ENCODE results near the gene GABRE.

Gene GABRE

DNA sequence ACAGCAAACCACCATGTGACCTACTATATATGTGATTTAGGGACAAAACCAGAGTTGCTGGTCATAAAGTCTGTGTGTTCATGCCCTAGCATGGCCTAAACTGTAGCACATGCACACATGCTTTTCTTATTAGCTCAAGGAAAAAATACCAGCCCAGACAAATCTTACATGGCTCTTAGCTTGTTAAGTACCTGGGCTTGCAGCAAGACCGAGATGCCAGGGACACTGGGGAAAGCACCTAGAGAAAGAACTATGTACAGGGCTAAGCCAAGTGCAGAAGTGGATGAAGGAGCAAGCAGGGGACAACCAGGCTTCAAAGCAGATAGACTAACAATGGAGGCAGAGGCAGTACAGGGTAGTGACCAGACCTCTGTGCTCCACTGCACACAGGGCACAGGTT, 3.4 kb upstream of the GABRE start:
- Mint-ChIP-seq H3K27ac (no peak overlapping the region), H3K4me3 (no peak overlapping the region), H3K36me3 (ENCODE audit: low read depth) (no peaks in the 10 kb centered on the region), H3K27me3 (ENCODE audit: low read depth) (peaks cover 18% of the 10 kb centered on the region), H3K9me3 (no peaks in the 10 kb centered on the region), H3K4me1 (ENCODE audit: low read depth) (no peaks in the 10 kb centered on the region)

- Mint-ChIP-seq H3K4me3 (no peak overlapping the region), H3K27me3 (ENCODE audit: low read depth) (peaks cover 26% of the 10 kb centered on the region), H3K36me3 (ENCODE audit: low read depth) (no peaks in the 10 kb centered on the region), H3K4me1 (ENCODE audit: low read depth) (no peaks in the 10 kb centered on the region), H3K27ac (no peak overlapping the region), H3K9me3 (no peaks in the 10 kb centered on the region)
Measured at GRCh38 chrX:151977009-151977408, 2.5 kb upstream of the GABRE start.

DNA sequence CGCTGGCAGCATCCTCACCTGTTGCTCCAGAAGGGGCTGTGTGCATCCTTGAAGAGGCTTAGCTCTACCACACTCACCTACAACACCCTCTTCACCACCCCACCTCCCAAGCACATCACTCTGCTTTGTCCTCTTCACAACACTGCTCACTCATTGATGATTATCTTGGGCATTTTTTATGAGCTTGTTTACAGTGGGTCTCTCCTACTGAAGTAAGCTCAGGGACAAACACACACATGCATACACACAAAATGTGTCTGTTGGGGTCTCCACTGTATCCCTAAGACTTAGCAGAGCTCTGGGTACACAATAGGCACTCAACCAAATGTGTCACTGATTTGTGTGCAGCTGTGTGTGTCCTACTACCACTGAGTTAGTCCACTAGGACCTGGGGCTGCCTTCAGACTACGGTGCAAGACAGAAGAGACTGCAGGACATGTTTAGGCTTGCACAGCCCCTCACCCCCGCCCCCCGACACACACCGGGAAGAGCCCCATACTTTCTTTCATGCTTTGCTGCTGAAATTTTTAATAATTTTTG, 1.3 kb upstream of the GABRE start:
- Mint-ChIP-seq H3K27ac (no peak overlapping the region), H3K4me1 (ENCODE audit: low read depth) (no peaks in the 10 kb centered on the region), H3K27me3 (ENCODE audit: low read depth) (peaks cover 26% of the 10 kb centered on the region), H3K4me3 (no peak overlapping the region), H3K9me3 (no peaks in the 10 kb centered on the region), H3K36me3 (ENCODE audit: low read depth) (no peaks in the 10 kb centered on the region)

GRCh38 chrX:151975228-151975593, 735 bp upstream of the GABRE start:
- peaks cover 26% of the 10 kb centered on the region for H3K27me3 Mint-ChIP-seq (ENCODE audit: low read depth)
- H3K4me3 Mint-ChIP-seq, result no peak overlapping the region
- no peaks in the 10 kb centered on the region for H3K36me3 Mint-ChIP-seq (ENCODE audit: low read depth)
- H3K4me1 Mint-ChIP-seq (ENCODE audit: low read depth), result no peaks in the 10 kb centered on the region
- no peak overlapping the region for H3K27ac Mint-ChIP-seq
- no peaks in the 10 kb centered on the region for H3K9me3 Mint-ChIP-seq

- H3K27ac Mint-ChIP-seq, result no peak overlapping the region
- no peaks in the 10 kb centered on the region for H3K4me1 Mint-ChIP-seq (ENCODE audit: low read depth)
- H3K36me3 Mint-ChIP-seq (ENCODE audit: low read depth), result no peaks in the 10 kb centered on the region
- H3K27me3 Mint-ChIP-seq (ENCODE audit: low read depth), result peaks cover 26% of the 10 kb centered on the region
- no peak overlapping the region for H3K4me3 Mint-ChIP-seq
- H3K9me3 Mint-ChIP-seq, result no peaks in the 10 kb centered on the region
Measured at GRCh38 chrX:151973851-151974335, 583 bp downstream of the GABRE start.

DNA sequence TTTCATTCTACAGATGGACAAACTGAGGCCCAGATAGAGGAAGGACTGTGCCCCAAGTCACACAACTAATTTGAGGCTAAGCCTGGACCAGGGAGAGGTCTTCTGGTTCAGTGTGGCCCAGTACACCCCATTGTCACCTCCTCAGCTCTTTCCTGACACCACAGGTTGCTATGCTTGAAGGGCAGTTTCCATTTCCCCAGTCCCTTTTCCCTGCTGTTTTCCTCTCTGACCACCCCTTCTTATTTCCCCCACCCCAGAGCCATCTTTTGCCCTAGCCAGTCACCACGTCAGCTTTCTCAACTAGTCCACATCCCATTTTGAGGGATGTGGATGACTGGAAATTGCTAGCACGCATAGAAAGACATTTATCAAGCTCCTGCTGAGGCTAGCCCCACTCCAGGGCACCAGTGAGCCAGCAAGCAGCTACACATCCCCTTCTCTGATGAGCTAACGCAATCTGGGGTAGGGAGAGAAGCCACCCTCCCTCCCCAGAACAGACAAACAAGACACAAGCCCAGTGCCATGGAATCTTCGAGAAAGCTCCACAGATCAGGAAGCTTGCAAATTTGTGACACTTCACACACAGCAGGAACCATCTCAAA, 1.3 kb downstream of the GABRE start:
- Mint-ChIP-seq H3K27ac (no peak overlapping the region), H3K4me3 (no peak overlapping the region), H3K9me3 (no peaks in the 10 kb centered on the region), H3K27me3 (ENCODE audit: low read depth) (peaks cover 26% of the 10 kb centered on the region), H3K4me1 (ENCODE audit: low read depth) (no peaks in the 10 kb centered on the region), H3K36me3 (ENCODE audit: low read depth) (no peaks in the 10 kb centered on the region)

DNA sequence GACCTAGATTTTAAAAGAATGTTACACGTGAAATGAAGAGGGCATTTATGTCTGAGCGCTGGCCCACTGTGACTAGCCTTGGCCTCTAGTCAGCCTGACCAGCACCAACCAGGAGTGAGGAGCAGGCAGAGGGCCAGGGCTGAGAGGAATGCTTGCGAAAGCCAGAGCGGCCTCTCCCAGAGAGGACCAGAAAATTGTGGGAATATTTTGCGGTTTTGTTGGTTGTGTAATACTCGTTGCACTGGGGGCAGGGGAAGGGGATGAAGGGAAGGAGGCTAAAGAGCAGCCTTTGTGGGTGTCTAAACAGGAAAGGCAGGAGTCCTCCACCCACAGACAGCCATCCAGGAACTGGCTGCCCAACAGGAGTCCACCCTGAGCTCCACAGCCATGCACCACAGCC, 3.8 kb downstream of the GABRE start:
- Mint-ChIP-seq H3K4me1 (ENCODE audit: low read depth) (no peaks in the 10 kb centered on the region), H3K4me3 (no peak overlapping the region), H3K27me3 (ENCODE audit: low read depth) (peaks cover 23% of the 10 kb centered on the region), H3K27ac (no peak overlapping the region), H3K9me3 (no peaks in the 10 kb centered on the region), H3K36me3 (ENCODE audit: low read depth) (no peaks in the 10 kb centered on the region)

DNA sequence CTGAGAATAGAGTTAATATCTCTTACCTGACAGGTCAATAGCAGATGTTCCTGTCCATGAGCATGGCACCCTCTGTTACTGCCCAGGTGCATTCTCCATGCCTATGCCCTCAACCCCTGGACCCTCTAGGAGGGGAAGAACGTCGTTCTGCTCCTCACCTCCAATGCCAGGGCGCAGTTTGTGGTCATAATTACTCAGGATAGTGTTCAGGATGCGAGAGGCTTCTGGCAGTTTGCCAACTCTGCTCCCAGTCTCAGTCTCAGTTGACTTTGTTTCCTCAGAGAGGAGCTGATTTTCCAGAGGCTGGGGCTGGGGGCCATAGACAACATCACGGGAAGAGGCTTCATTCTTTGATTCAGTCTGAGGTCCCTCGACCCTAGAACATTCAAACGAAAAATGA, 4.4 kb downstream of the GABRE start:
- Mint-ChIP-seq H3K9me3 (no peaks in the 10 kb centered on the region), H3K27me3 (ENCODE audit: low read depth) (peaks cover 19% of the 10 kb centered on the region), H3K4me3 (no peak overlapping the region), H3K27ac (no peak overlapping the region), H3K4me1 (ENCODE audit: low read depth) (no peaks in the 10 kb centered on the region), H3K36me3 (ENCODE audit: low read depth) (no peaks in the 10 kb centered on the region)

DNA sequence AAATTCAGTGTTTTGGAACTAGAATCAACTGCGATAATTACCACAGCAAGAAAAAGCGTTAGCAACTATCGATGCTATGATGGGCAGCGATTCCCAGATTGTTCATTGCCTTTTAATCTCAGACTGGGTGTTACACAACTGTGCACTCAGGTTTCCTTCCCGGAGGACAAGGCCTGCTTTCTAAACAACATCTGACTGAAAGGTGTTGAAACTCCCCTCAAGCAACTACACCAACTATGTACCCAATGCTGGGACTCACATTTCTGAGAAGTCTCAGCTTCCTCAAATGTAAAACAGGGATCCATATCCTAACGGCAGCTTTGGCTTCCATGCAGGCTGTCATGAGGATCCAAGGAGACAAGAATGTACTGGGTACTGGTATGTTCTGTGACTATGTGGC, 8.2 kb downstream of the GABRE start:
- Mint-ChIP-seq H3K27me3 (ENCODE audit: low read depth) (no peaks in the 10 kb centered on the region), H3K27ac (no peak overlapping the region), H3K9me3 (no peaks in the 10 kb centered on the region), H3K4me1 (ENCODE audit: low read depth) (no peaks in the 10 kb centered on the region), H3K36me3 (ENCODE audit: low read depth) (no peaks in the 10 kb centered on the region), H3K4me3 (no peak overlapping the region)

DNA sequence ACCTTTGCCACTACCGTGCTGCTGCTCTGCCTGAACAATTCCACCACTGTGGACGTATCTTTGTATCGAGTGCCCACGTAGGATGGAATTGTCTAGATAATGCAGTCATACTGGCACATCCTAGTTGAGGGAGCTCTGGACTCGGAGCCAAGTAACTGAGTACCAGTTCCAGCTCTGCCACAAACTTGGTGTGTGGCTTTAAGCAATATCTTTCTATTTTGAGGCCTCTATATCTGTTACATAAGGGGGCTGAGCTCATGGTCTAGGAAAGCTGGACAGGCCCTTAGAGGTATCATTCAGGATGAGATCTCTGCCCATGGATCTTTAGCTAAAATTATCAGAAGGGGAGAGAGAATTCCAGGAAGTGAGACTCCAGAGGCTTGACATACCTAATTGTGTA, 12.4 kb downstream of the GABRE start:
- Mint-ChIP-seq H3K36me3 (ENCODE audit: low read depth) (no peaks in the 10 kb centered on the region), H3K9me3 (no peaks in the 10 kb centered on the region), H3K4me3 (no peak overlapping the region), H3K27me3 (ENCODE audit: low read depth) (no peaks in the 10 kb centered on the region), H3K4me1 (ENCODE audit: low read depth) (no peaks in the 10 kb centered on the region), H3K27ac (no peak overlapping the region)

- Mint-ChIP-seq H3K36me3 (ENCODE audit: low read depth) (no peaks in the 10 kb centered on the region), H3K9me3 (no peaks in the 10 kb centered on the region), H3K27me3 (ENCODE audit: low read depth) (no peaks in the 10 kb centered on the region), H3K4me3 (no peak overlapping the region), H3K27ac (no peak overlapping the region), H3K4me1 (ENCODE audit: low read depth) (no peaks in the 10 kb centered on the region)
Measured at GRCh38 chrX:151958101-151958500, 16.4 kb downstream of the GABRE start.

GRCh38 chrX:151954730-151955129, 19.7 kb downstream of the GABRE start:
- H3K9me3 Mint-ChIP-seq, result no peaks in the 10 kb centered on the region
- H3K4me3 Mint-ChIP-seq, result no peak overlapping the region
- no peaks in the 10 kb centered on the region for H3K27me3 Mint-ChIP-seq (ENCODE audit: low read depth)
- H3K36me3 Mint-ChIP-seq (ENCODE audit: low read depth), result no peaks in the 10 kb centered on the region
- no peaks in the 10 kb centered on the region for H3K4me1 Mint-ChIP-seq (ENCODE audit: low read depth)
- H3K27ac Mint-ChIP-seq, result no peak overlapping the region

GRCh38 chrX:151938172-151938571, 36.3 kb downstream of the GABRE start:
- no peak overlapping the region for H3K4me3 Mint-ChIP-seq
- H3K9me3 Mint-ChIP-seq, result no peaks in the 10 kb centered on the region
- H3K27me3 Mint-ChIP-seq (ENCODE audit: low read depth), result no peaks in the 10 kb centered on the region
- no peak overlapping the region for H3K27ac Mint-ChIP-seq
- H3K4me1 Mint-ChIP-seq (ENCODE audit: low read depth), result no peaks in the 10 kb centered on the region
- H3K36me3 Mint-ChIP-seq (ENCODE audit: low read depth), result no peaks in the 10 kb centered on the region

- Mint-ChIP-seq H3K4me3 (no peak overlapping the region), H3K36me3 (ENCODE audit: low read depth) (no peaks in the 10 kb centered on the region), H3K4me1 (ENCODE audit: low read depth) (no peaks in the 10 kb centered on the region), H3K9me3 (no peaks in the 10 kb centered on the region), H3K27ac (no peak overlapping the region), H3K27me3 (ENCODE audit: low read depth) (no peaks in the 10 kb centered on the region)
Measured at GRCh38 chrX:151935358-151935757, 39.1 kb downstream of the GABRE start.

- Mint-ChIP-seq H3K27me3 (ENCODE audit: low read depth) (no peaks in the 10 kb centered on the region), H3K36me3 (ENCODE audit: low read depth) (no peaks in the 10 kb centered on the region), H3K4me1 (ENCODE audit: low read depth) (no peaks in the 10 kb centered on the region), H3K9me3 (no peaks in the 10 kb centered on the region), H3K4me3 (no peak overlapping the region), H3K27ac (no peak overlapping the region)
Measured at GRCh38 chrX:151929126-151929525, 45.4 kb downstream of the GABRE start.

DNA sequence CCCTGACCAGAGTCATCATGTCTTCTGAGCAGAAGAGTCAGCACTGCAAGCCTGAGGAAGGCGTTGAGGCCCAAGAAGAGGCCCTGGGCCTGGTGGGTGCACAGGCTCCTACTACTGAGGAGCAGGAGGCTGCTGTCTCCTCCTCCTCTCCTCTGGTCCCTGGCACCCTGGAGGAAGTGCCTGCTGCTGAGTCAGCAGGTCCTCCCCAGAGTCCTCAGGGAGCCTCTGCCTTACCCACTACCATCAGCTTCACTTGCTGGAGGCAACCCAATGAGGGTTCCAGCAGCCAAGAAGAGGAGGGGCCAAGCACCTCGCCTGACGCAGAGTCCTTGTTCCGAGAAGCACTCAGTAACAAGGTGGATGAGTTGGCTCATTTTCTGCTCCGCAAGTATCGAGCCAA, 50.8 kb downstream of the GABRE start:
- Mint-ChIP-seq H3K9me3 (no peaks in the 10 kb centered on the region), H3K4me3 (no peak overlapping the region), H3K4me1 (ENCODE audit: low read depth) (no peaks in the 10 kb centered on the region), H3K27me3 (ENCODE audit: low read depth) (no peaks in the 10 kb centered on the region), H3K27ac (no peak overlapping the region), H3K36me3 (ENCODE audit: low read depth) (no peaks in the 10 kb centered on the region)

All from T-helper 1 cell treated with Interleukin-12 subunit alpha and Interleukin-12 subunit beta and Interleukin-4 antibody, amounts not matched to agents 30 μg/mL and 1 μg/mL, for 36 hours (primary cell).